Smooth muscle cell of the brain vasculature (primary cell): ENCODE results near the gene SH3PXD2B.
"Not testable (repeated sequence)": the region's sequence is repeated elsewhere in the genome, so short reads cannot be mapped to it uniquely, and the experiment has no call there.

ENCODE experiments used
- DNase-seq: peaks from one replicate; pipeline ENCODE4 v3.0.0-alpha.2; 2012; ENCODE audit warnings: low read depth, low spot score

Gene SH3PXD2B

DNA sequence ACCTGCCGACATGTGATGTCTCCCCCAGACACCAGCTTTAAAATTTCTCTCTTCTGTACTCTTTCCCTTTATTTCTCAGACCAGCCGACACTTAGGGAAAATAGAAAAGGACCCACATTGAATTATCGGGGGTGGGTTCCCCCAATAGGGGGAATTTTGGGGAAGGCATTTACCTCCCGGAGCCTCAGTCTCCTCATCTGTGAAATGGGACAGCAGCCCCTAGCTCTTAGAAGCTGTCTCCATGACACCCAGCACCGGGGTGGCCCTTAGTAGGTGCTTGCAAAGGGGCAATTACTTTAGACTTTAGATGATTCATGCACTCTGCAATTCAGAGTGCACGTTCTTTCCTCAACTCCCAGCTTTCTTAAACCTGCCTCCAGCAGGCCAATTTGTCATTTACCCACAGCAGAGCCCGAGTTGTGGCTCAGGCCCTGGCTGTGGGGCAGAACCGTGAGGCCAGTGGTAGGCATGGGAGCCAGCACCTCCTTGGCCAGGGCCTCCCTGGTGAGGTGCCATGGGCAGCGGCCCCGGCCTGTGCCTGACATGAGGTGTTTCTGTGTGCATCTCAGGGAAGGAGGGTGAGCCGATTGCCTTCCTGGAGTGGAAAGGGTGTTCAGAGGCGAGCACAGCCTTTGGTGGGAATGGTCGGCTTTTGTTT is 51.7 kb downstream of the SH3PXD2B start:
- no peak for DNase-seq

DNA sequence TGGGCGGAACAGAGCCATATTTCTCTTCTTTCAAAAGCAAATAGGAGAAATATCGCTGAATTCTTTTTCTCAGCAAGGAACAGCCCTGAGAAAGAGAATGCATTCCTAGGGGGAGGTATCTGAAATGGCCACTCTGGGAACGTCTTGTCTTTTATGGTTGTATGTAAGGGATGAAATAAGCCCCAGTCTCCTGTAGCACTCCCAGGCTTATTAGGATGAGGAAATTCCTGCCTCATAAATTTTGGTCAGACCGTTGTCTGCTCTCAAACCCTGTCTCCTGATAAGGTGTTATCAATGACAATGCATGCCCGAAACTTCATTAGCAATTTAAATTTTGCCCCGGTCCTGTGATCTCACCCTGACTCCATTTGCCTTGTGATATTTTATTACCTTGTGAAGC is 52.3 kb downstream of the SH3PXD2B start:
- DNase-seq: not testable (repeated sequence)

DNA sequence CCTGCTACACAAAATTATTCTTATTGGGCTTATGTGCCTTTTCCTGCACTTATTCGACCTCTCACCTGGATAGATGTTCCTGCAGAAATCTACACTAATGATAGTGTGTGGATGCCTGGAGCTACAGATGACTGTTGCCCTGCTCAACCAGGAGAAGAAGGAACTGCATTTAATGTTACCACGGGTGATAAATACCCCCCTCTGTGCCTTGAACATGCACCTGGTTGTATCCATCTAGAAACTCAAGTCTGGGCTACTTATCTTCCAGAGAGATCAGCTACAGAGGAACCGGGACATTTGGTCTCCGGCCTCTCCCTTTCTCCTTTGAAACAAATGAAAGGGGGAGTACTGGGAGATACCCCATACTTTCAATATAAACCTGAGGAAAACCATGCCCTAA is 54.5 kb downstream of the SH3PXD2B start:
- DNase-seq: no peak

DNA sequence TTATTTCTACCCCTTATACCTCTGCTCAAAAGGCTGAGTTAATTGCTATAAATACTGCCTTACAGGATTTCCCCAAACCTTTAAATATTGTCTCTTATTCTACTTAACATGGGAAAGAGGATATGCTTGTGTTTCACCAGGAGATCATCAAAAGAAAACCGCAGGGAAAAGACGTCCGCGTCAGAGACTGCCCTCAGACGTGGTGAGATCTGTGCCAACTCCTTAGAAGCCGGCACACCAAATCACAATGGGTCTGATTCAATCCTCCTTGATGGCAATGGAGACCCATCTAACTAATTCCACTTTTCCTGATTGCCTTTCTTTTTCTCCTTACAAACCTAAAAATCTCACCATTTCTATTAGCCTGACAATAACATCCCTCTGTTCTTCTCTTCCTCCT is 55.0 kb downstream of the SH3PXD2B start:
- DNase-seq: no peak

DNA sequence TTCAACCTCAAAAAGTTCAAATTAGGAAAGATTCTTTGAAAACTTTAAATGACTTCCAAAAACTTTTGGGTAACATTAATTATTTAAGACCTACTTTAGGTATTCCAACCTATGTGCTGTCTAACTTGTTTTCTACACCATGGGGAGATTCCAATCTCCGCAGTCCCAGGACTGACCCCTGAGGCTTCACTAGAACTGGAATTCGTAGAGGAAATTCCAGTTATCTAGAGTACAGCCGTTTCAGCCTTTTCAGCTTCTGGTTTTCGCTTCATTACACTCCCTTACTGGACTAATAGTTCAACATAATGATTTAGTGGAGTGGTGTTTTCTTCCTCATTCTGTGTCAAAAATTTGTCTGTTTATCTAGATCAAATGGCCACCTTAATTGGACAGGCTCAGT is 55.7 kb downstream of the SH3PXD2B start:
- not testable (repeated sequence) for DNase-seq

DNA sequence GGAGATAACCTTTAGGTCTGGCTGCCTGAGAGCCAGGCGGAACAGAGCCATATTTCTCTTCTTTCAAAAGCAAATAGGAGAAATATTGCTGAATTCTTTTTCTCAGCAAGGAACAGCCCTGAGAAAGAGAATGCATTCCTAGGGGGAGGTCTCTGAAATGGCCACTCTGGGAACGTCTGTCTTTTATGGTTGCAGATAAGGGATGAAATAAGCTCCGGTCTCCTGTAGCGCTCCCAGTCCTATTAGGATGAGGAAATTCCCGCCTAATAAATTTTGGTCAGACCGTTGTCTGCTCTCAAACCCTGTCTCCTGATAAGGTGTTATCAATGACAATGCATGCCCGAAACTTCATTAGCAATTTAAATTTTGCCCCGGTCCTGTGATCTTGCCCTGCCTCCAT is 57.3 kb downstream of the SH3PXD2B start:
- DNase-seq: not testable (repeated sequence)

DNA sequence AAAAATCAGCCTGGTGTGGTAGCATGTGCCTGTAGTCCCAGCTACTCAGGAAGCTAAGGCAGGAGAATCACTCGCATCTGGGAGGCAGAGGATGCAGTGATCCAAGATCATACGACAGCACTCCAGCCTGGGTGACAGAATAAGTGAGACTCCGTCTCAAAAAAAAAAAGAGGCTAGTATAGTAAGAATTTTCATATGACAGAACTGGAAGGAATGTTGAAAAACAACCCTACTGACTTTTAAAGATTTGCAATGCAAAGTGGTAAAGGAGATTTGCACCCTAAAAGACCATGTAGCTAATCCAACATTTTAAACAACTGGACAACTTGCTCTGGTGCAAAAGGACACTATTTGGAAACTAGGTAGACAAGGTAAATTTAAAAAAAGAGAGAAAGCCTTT is 58.1 kb downstream of the SH3PXD2B start:
- DNase-seq: no peak

DNA sequence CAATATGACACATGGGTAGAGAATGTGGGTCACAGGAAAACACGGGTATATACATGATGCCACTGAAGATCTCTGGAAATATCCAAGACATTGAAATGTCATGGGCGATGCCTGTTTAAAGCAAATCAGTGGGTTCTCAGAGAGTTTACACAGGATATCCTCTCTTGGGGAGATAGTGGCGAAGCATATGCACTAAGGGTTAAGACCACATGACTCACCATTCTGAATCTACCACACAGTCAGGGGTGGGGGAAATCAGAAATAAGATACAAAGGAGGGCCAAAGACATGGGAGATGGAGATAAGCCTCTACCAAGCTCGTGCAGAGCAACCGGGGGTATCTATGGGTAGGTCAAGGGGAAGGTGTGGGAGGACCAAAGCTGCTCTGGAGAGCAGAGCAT is 58.8 kb downstream of the SH3PXD2B start:
- DNase-seq: no peak

DNA sequence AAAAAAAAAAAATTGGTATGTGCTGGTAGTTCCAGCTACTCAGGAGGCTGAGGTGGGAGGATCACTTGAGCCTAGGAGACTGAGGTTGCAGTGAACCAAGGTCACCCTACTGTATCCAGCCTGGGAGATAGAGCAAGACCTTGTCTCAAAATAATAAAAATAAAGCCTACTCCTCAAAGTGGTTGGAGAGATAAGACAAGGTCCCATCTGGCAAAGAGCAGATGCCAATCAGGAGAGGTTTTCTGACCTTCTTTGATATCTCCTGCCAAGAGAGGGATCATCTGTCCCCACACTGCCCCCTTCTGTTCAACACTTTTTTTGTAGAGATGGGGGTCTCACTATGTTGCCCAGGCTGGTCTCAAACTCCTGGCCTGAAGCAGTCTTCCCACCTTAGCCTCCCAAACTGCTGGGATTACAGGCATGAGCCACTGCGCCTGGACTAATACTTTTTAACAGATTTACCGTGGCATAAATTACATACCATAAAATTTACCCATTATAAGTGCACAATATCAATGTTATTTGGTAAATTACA is 64.7 kb downstream of the SH3PXD2B start:
- DNase-seq: no peak

DNA sequence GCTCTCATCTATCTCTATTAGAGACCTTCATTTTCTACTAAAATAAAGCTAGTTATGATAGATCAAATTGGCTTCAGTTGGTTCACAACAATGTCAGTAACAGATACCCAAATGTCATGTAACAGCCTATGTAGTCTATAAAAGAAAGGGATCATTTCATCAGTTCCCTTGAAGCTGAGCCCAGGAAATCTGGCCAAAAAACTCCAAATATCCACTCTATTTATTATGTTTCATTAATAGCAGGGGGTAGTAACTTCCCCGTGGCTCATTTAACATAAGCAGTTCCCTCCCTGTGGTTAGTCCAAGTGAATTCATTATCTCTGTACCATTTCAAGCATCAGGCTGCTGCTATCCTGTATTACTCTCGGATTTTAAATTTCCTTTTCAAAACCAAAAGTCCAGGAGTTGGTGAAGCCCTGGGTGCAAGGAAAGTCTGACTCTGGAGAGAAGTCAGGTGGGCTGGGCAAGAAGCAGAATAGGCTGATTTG is 66.0 kb downstream of the SH3PXD2B start:
- no peak for DNase-seq

DNA sequence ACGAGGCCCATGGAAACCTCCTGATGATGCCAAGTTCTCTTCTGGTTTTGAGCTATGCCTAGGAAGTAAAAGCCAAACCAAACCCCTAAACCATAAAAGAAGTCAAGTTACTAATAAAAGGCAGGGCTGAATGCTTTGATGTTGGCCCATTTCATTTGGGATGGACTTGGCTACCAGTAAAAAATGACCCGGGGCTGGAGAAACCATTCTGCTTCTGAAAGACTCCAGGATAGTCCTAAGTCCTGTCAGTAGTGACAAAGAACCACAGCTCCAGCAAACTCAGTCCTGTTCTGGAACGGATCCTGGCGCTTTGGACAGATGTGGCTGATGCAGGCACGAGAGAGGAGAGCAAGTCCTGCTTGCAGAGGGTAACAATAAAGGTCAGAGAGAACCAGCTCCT is 68.6 kb downstream of the SH3PXD2B start:
- no peak for DNase-seq

DNA sequence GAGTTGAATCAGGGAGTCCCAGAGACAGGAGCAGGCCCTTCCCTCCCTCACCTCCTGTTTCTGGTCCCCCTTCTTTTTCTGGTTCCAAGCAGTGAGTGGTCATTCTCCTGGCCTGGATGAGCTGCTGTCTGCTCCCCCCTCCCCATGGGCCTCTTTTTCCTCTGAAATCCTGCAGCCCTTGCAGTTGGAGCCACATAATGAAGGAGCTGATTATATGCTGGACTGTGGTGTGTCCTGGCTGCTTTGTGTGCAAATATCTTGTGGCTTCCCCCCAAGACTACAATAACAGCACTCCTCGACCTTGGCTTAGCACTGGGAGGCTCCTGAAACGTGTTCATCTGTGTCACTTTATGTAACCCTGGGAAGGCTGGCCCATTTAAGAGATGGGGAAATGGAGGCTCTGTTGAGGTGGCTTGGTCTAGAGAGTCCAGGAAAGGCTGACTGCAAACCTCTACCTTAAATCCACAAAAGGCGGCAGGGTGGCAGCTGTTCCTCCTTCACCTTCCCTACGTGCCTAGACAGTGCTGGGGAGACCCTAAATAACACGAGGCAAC is 69.2 kb downstream of the SH3PXD2B start:
- DNase-seq: no peak

DNA sequence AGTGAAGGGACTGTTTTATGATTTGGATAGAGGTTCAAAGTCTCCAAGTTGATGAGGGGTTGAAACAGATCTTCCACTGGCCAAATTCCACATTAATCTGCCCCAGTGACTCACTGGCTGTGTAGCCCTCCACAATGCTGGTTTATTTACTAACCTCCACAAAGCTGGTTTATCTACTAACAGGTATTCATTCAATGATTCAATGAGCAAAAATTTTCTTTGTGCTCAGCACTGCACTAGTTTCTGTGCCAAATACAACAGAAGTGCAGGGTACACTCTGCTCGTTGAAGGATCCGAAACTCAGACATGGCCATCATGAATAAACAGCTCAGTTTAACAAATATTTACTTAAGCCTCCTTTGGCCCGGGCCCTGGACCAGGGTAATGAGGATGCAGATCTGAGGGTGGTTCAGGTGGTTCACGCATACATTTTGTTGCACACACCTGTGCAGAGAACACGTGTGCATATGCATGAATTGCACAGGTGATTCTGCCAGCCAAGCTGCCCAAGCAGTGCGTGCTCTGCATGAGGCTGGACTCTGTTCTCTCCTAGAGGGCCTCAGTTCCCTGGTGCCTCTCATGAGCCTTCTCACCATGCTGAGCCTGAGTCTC is 71.0 kb downstream of the SH3PXD2B start:
- DNase-seq: no peak

DNA sequence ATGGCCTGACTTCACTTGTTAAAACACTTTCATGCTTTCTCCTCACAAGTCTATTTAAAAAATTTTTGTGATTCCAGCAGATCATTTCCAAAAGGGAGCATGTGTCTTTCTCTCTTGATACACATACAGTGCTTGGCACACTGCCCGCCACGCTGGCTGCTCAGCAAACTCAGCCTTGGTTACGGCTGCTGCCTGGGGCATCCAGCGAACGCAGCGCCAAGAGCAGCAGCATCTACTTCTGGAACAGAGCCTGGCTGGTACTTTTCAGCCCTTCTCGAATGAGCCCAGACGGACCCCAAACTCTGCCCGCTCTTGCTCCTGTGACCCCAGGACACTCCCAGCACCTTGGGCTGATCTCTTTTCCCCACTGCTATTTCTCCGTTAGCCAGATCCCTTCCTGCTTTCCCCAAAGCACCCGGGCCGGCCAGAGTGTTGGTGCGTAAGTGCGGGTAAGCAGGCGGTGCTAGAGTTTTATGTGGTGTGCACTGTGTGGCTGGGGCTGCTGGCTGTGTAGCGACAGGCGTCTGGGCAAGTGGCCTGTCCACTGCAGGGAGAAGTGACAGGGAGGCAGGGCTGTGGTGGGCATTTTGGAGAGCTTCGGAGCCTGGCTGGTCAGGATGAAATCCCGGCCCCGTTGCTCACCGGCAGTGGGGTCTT is 73.2 kb downstream of the SH3PXD2B start:
- no peak for DNase-seq

DNA sequence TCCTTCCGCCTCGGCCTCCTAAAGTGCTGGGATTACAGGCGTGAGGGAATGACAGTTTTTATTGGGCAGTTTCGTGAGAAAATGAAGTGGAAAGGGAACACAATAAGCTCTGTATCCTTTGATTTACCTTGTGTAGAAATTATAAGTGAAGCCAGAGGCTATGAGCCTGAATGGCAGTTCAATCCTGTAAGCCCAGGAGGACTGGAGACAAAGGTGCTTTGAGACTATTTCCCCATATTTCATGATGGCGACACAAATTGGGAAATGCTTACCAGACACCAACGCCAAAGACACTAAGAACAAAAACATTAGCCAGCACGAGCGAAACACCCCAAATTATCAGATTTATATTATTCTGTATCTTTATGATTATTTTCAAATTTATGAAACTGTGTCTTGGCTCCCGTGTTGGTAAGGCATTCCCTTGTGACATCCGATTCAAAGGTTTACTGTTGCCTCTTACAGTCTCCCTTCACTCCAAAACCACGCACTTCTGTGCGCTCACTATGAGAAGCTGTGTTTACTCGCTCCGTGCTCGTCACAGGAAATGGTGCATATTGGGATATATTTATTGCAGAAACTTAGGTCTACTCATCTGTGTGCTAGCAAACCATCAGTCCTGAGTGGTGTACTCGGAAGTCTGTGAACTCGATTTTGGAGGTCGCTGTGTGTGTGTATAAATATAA is 73.9 kb downstream of the SH3PXD2B start:
- no peak for DNase-seq

DNA sequence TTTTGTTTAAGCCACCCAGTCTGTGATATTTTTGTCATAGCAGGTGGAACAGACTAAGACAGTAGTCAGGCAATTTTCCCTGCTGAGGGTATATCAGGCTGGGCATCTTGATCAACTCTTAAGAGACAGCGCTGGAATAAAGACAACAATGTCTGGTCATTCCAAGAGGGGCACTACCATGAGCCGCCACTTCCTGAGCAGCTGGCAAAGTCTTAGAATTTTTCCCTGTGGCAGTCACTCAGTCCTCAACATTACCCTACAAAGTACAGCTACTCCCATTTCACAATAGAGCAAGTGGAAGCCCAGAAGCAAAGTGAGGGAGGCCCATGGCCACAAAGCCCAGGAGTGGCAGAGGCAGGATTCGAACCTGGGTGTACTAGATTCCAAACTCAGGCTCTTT is 74.8 kb downstream of the SH3PXD2B start:
- no peak for DNase-seq

DNA sequence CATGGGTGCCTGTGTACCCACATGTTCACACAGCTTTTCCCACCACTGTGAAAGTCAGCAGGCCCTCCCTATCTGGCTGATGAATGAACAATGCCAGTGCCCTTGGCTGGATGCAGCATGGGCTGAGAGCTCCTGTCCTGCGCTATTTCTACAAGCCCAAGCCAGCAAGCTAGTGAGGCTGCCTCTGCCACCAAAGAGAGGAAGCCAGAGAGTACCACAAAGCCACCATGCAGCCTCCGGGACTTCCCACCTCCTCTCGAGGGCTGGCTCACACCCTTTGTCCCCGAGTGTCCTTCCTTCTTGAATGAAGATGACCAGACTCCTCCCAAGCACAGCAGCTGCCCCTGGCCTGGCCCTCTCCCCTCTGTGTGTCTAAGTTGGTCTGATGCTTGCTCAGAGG is 76.5 kb downstream of the SH3PXD2B start:
- DNase-seq: no peak

DNA sequence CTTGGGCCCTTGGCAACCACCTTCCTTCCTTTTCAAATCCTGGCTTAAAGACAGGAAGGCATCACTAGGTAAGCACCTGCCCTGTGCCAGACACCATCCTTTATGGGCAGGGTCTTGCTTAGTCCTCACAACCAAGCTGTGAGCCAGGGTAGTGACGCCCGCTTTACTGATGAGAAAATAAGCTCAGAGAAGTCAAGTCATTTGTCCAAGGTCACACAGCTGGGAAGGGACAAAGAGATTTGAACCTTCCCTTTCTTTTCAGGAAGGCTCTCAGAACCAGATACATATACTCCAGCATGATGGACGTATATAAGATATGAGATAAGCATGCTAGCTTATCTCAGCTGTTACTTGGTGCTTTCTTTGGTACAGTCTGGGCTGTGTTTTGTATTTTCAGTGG is 76.9 kb downstream of the SH3PXD2B start:
- no peak for DNase-seq

DNA sequence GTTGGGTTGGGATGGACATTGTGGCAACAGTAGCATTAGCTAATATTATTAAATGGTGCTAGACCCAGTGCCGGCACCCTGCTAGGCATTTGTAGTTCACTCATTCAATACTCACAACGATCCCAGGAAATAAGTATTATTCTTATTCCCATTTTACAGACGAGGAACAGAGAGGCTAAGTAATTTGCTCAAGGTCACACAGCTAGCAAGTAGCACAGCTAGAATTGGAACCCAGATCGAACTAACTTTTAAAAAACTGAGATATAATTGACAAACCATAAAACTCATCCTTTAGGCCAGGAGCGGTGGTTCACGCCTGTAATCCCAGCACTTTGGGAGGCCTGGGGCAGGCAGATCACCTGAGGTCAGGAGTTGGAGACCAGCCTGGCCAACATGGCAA is 79.5 kb downstream of the SH3PXD2B start:
- no peak for DNase-seq

DNA sequence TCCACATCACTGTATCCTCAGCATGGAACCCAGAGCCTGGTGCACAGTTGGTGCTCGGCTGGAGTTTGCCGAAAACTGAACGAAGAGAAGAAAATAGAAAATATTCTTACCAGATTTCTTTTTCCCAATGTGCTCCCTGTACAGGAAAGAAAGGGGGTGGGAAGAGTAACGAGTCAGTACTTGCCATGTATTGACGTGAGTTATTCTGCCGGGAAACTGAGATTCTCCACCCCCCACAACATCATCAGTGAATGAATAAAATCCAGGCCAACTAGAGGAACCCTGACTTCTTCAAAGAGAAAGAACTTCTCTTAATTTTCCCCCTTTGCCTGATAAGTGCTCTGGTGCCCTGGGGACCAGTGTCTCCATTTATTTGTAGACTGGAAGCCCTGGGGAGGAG is 80.6 kb downstream of the SH3PXD2B start:
- no peak for DNase-seq

DNA sequence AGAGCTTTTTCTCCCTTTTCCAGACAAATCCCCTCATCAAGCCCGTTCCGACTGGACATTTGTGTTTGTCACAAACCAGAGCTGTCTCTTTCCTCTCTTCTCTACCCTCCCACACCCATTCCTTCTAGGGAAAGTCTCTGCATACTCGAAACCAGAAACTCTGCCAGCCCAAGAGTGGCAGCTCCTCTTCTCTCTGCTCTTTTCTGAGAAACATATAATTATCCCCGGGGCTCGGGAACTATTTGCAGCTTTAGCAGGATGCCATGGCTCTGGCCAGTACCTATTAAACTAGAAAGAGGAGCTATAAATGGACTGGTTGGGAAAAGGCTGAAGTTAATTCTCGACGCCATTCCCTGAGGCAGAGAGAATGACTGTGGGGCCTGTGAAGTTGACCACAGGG is 82.6 kb downstream of the SH3PXD2B start:
- no peak for DNase-seq
